Transverse colon (tissue), 4 donors: Measurements from ENCODE around the gene MYO7A. TPM values are rescaled to one million over a fixed set of nuclear protein-coding genes. Genes with fewer than 3 reads are reported as not detected.

Source experiments
- DNase-seq: peaks from one replicate; pipeline ENCODE4 v3.0.0-alpha.2; 2019
- H3K27ac ChIP-seq, 4 donors: fragments of 200-600 bp; sonication (generic); 2 replicates each; pipeline ENCODE4 v1.5.1; 2016 to 2018; ENCODE audit warnings: inconsistent platforms in 4 of 4
- H3K27me3 ChIP-seq: fragments of 200-600 bp; sonication (generic); 2 replicates; pipeline ENCODE4 v1.5.1; 2017; ENCODE audit warnings: inconsistent platforms
- H3K36me3 ChIP-seq, 4 donors: fragments of 200-600 bp; sonication (generic); 2 replicates each; pipeline ENCODE4 v1.5.1; 2017 to 2019; ENCODE audit warnings: inconsistent platforms in 4 of 4
- H3K4me1 ChIP-seq, 4 donors: fragments of 200-600 bp; sonication (generic); 2 replicates each; pipeline ENCODE4 v1.5.1; 2017 to 2020; ENCODE audit warnings: inconsistent platforms in 4 of 4
- H3K4me3 ChIP-seq, 4 donors: fragments of 200-600 bp; sonication (generic); 1 replicate in 1 of 4; 2 replicates in 3 of 4; pipeline versions ENCODE4 v1.5.1 to v1.6.1; 2017 to 2019; ENCODE audit warnings: inconsistent platforms in 4 of 4
- H3K9me3 ChIP-seq, 2 donors: fragments of 200-600 bp; sonication (generic); 2 replicates each; pipeline ENCODE4 v1.5.1; 2017 to 2019; ENCODE audit warnings: inconsistent platforms in 2 of 2
- CTCF ChIP-seq, 5 experiments: fragments of 200-600 bp in 3 of 5; fragments of 450-650 bp in 2 of 5; sonication (generic) in 3 of 5; IDR thresholded peaks; 1 replicate in 2 of 5; 2 replicates in 3 of 5; pipeline ENCODE4 v1.5.1; 2016 to 2017; ENCODE audit warnings: antibody characterized with exemption in 5 of 5, inconsistent platforms in 3 of 5, mild to moderate bottlenecking in 2 of 5, moderate library complexity in 1 of 5
- EP300 ChIP-seq: sonication (generic); formaldehyde crosslinking; IDR thresholded peaks from one replicate; pipeline ENCODE4 v1.6.1; 2017; ENCODE audit warnings: antibody characterized with exemption, low read depth
- POLR2A ChIP-seq: fragments of 450-650 bp; IDR thresholded peaks from one replicate; pipeline ENCODE4 v1.6.1; 2016; ENCODE audit warnings: antibody characterized with exemption, mild to moderate bottlenecking, moderate library complexity
- POLR2AphosphoS5 ChIP-seq, 3 donors: sonication (generic); formaldehyde crosslinking; IDR thresholded peaks; one replicate each; pipeline ENCODE4 v1.6.1; 2016; ENCODE audit warnings: antibody characterized with exemption in 3 of 3
- WGBS, 2 donors: methylation state at CpG; one replicate each; pipeline ENCODE4 v1.1.5; 2018; ENCODE audit warnings: low coverage in 1 of 2; 5-methylcytosine and 5-hydroxymethylcytosine counted together
- in situ Hi-C, 4 donors: fragments of 200-750 bp; cut with MboI; loops; one replicate each; pipeline versions ENCODE4 v1.15.0 to v1.15.1; 2017; ENCODE audit warnings: low sequenced_read_pairs in 3 of 4, low pct_ligation_motif_present in 1 of 4, low pct_unique_long_range_greater_than_20kb in 1 of 4
- intact Hi-C: fragments of 100-400 bp; cut with DNase I; formaldehyde crosslinking; loops from one replicate; pipeline ENCODE4 v1.15.1; 2023; ENCODE audit warnings: low total_unique reads
- total RNA-seq, 4 donors: library from RNA; depleted of rRNA; stranded (reverse); fragments of >200 nt; gene quantifications; one replicate each; pipeline ENCODE4 v1.1.0, GENCODE V29; 2016

MYO7A gene
- total RNA-seq, 4 donors from 2014 or later, result 4.6 to 11.2 (median 5.5) TPM

- H3K4me1 ChIP-seq, result peaks cover 9 to 22% (median 15%) of the 10 kb centered on the region in 4 donors
- 57 to 100% methylated on average over 1 to 6 of the region's 6 CpGs for WGBS, 2 donors
- intact Hi-C loops, result loop anchor here (10.0 kb wide), 1 partner anchor 60 kb away; no protein-coding TSS in a partner anchor
- H3K27ac ChIP-seq, result no peak overlapping the region
- TF ChIP-seq POLR2A (no peak), EP300 (no peak), POLR2AphosphoS5 (IDR thresholded peaks at IDR 0.05) (no peak), CTCF (IDR thresholded peaks at IDR 0.05) (no peak)
- H3K27me3 ChIP-seq, result no peaks in the 10 kb centered on the region
- H3K36me3 ChIP-seq, result peaks cover 0 to 19% (median 5%) of the 10 kb centered on the region in 4 donors
- H3K9me3 ChIP-seq, result no peaks in the 10 kb centered on the region
- DNase-seq, result no peak
- H3K4me3 ChIP-seq, result no peak overlapping the region
- in situ Hi-C loops, result no loop called here
These were observed 2.9 kb upstream of the MYO7A start for GRCh38 chr11:77125191-77125590.

- 62% methylated on average over 4 of the region's 4 CpGs; no CpG with 5 or more reads in 1 of the 2 donors for WGBS, 2 donors
- in situ Hi-C loops, result no loop called here
- no peak for DNase-seq
- H3K27me3 ChIP-seq, result no peaks in the 10 kb centered on the region
- TF ChIP-seq CTCF (IDR thresholded peaks at IDR 0.05) (no peak), EP300 (no peak), POLR2A (no peak)
- no peak overlapping the region for H3K27ac ChIP-seq
- peaks cover 9 to 22% (median 15%) of the 10 kb centered on the region in 4 donors for H3K4me1 ChIP-seq
- H3K9me3 ChIP-seq, result no peaks in the 10 kb centered on the region
- intact Hi-C loops, result loop anchor here (10.0 kb wide), 1 partner anchor 59 kb away; no protein-coding TSS in a partner anchor
- H3K4me3 ChIP-seq, result no peak overlapping the region
- H3K36me3 ChIP-seq, result peaks cover 0 to 14% (median 4%) of the 10 kb centered on the region in 4 donors
These were observed 2.4 kb upstream of the MYO7A start for GRCh38 chr11:77125695-77126094.

- TF ChIP-seq CTCF (IDR thresholded peaks at IDR 0.05), result no peak
- TF ChIP-seq POLR2AphosphoS5 (IDR thresholded peaks at IDR 0.05), result peak in 1 of 3 donors; percentile 42
- in situ Hi-C loops, result no loop called here
These were observed 1.8 kb upstream of the MYO7A start for GRCh38 chr11:77126156-77126775.

GRCh38 chr11:77126861-77127234 is 1.2 kb upstream of the MYO7A start:
- no peak for DNase-seq
- Histone ChIP-seq H3K4me1 (peaks cover 9 to 28% (median 15%) of the 10 kb centered on the region in 4 donors), H3K4me3 (peak overlapping the region in 3 of 4 donors; percentile 6 to 47 (median 29)), H3K27me3 (no peaks in the 10 kb centered on the region), H3K27ac (peak overlapping the region in 1 of 4 donors; percentile 2), H3K36me3 (peaks cover 0 to 10% (median 0%) of the 10 kb centered on the region in 4 donors), H3K9me3 (no peaks in the 10 kb centered on the region)
- 13% methylated on average over 10 of the region's 10 CpGs; no CpG with 5 or more reads in 1 of the 2 donors for WGBS, 2 donors
- intact Hi-C loops (loop anchor here (10.0 kb wide), 1 partner anchor 58 kb away; no protein-coding TSS in a partner anchor), in situ Hi-C loops (no loop called here)
- no peak for TF ChIP-seq POLR2AphosphoS5 (IDR thresholded peaks at IDR 0.05)
- no peak for TF ChIP-seq EP300

More at GRCh38 chr11:77126156-77126775, 1.8 kb upstream of the MYO7A start:
- Histone ChIP-seq H3K27me3 (no peaks in the 10 kb centered on the region), H3K4me1 (peaks cover 9 to 28% (median 15%) of the 10 kb centered on the region in 4 donors), H3K4me3 (no peak overlapping the region), H3K27ac (no peak overlapping the region), H3K9me3 (no peaks in the 10 kb centered on the region), H3K36me3 (peaks cover 0 to 10% (median 1%) of the 10 kb centered on the region in 4 donors)
- no peak for DNase-seq
- WGBS, 2 donors, result 50 to 60% methylated on average over 1 to 17 of the region's 17 CpGs
- intact Hi-C loops, result loop anchor here (10.0 kb wide), 1 partner anchor 59 kb away; no protein-coding TSS in a partner anchor
